Esophagus squamous epithelium (tissue), 5 donors: ENCODE data around the gene GFRA1. TPM values are rescaled to one million over a fixed set of nuclear protein-coding genes. Genes with fewer than 3 reads are reported as not detected.

Experiments used
- DNase-seq: peaks from one replicate; lab custom pipeline; 2025; lab: John Stamatoyannopoulos, UW
- H3K27ac ChIP-seq, 4 donors: fragments of 200-600 bp; sonication (generic); one replicate each; pipeline ENCODE4 v1.5.1; 2016 to 2019; ENCODE audit warnings: mild to moderate bottlenecking in 1 of 4
- H3K27me3 ChIP-seq, 4 donors: fragments of 200-600 bp; sonication (generic); 1 replicate in 3 of 4; 2 replicates in 1 of 4; pipeline versions ENCODE4 v1.5.1 to v1.6.0; 2017 to 2021; ENCODE audit warnings: antibody characterized with exemption in 1 of 4
- H3K36me3 ChIP-seq, 3 donors: fragments of 200-600 bp; sonication (generic); one replicate each; pipeline ENCODE4 v1.5.1; 2016 to 2019
- H3K4me1 ChIP-seq, 3 donors: fragments of 200-600 bp; sonication (generic); one replicate each; pipeline ENCODE4 v1.5.1; 2017 to 2019
- H3K4me3 ChIP-seq, 4 donors: fragments of 200-600 bp; sonication (generic); 1 replicate in 3 of 4; 2 replicates in 1 of 4; pipeline ENCODE4 v1.5.1; 2016 to 2019; ENCODE audit warnings: mild to moderate bottlenecking in 2 of 4, moderate library complexity in 1 of 4
- H3K9me3 ChIP-seq, 3 donors: fragments of 200-600 bp; sonication (generic); one replicate each; pipeline ENCODE4 v1.5.1; 2016 to 2019
- CTCF ChIP-seq, 6 experiments: fragments of 450-650 bp in 4 of 6; fragments of 200-600 bp in 2 of 6; sonication (generic) in 2 of 6; IDR thresholded peaks; one replicate each; pipeline ENCODE4 v1.5.1; 2016 to 2019; ENCODE audit warnings: antibody characterized with exemption in 6 of 6, mild to moderate bottlenecking in 4 of 6, moderate library complexity in 4 of 6
- POLR2A ChIP-seq, 4 donors: fragments of 450-650 bp; IDR thresholded peaks; one replicate each; pipeline ENCODE4 v1.6.1; 2017; ENCODE audit warnings: antibody characterized with exemption in 4 of 4, mild to moderate bottlenecking in 4 of 4, moderate library complexity in 3 of 4
- WGBS, 2 donors: methylation state at CpG; one replicate each; pipeline ENCODE4 v1.1.5; 2018; 5-methylcytosine and 5-hydroxymethylcytosine counted together
- intact Hi-C: fragments of 100-400 bp; cut with DNase I; formaldehyde crosslinking; loops from one replicate; pipeline ENCODE4 v1.15.0; 2022
- total RNA-seq, 4 donors: library from RNA; depleted of rRNA; stranded (reverse); fragments of >200 nt; gene quantifications; one replicate each; pipeline ENCODE4 v1.1.0, GENCODE V29; 2016
- donor health status: DM: yes; HTN: yes; CAD: no.

Gene GFRA1
- total RNA-seq, 4 donors from 2014 or later, result 1.0 to 79.9 (median 4.2) TPM

- WGBS, 2 donors, result 62 to 65% methylated on average over 13 of the region's 13 CpGs
- H3K27me3 ChIP-seq, result no peaks in the 10 kb centered on the region
- intact Hi-C loops, result no loop called here
- H3K36me3 ChIP-seq, result no peaks in the 10 kb centered on the region
- no peak overlapping the region for H3K4me3 ChIP-seq
- no peaks in the 10 kb centered on the region for H3K4me1 ChIP-seq
- H3K9me3 ChIP-seq, result no peaks in the 10 kb centered on the region
- TF ChIP-seq POLR2A (IDR thresholded peaks at IDR 0.05) (no peak), CTCF (IDR thresholded peaks at IDR 0.05) (no peak)
- DNase-seq, result no peak
- peak overlapping the region in 1 of 4 donors; percentile 38 for H3K27ac ChIP-seq
These were observed 32.7 kb downstream of the GFRA1 start for GRCh38 chr10:116240157-116240950.

- Histone ChIP-seq H3K36me3 (no peaks in the 10 kb centered on the region), H3K4me1 (no peaks in the 10 kb centered on the region), H3K4me3 (no peak overlapping the region), H3K9me3 (no peaks in the 10 kb centered on the region), H3K27ac (no peak overlapping the region), H3K27me3 (no peaks in the 10 kb centered on the region)
- WGBS, 2 donors, result 78 to 83% methylated on average over 4 of the region's 4 CpGs
- intact Hi-C loops, result no loop called here
- no peak for DNase-seq
- TF ChIP-seq POLR2A (IDR thresholded peaks at IDR 0.05), result no peak
These were observed 33.8 kb downstream of the GFRA1 start for GRCh38 chr10:116239229-116239628.

- 53 to 55% methylated on average over 11 to 15 of the region's 15 CpGs for WGBS, 2 donors
These were observed 35.0 kb downstream of the GFRA1 start for GRCh38 chr10:116237970-116238369.

GRCh38 chr10:116237260-116237659, 35.7 kb downstream of the GFRA1 start:
- Histone ChIP-seq H3K4me3 (no peak overlapping the region), H3K4me1 (no peaks in the 10 kb centered on the region), H3K9me3 (no peaks in the 10 kb centered on the region), H3K27ac (no peak overlapping the region), H3K36me3 (no peaks in the 10 kb centered on the region), H3K27me3 (no peaks in the 10 kb centered on the region)
- intact Hi-C loops, result no loop called here
- no peak for TF ChIP-seq POLR2A (IDR thresholded peaks at IDR 0.05)
- no peak for TF ChIP-seq CTCF (IDR thresholded peaks at IDR 0.05)
- 18 to 41% methylated on average over 3 of the region's 3 CpGs for WGBS, 2 donors
- DNase-seq, result no peak

More at GRCh38 chr10:116237970-116238369, 35.0 kb downstream of the GFRA1 start:
- TF ChIP-seq CTCF (IDR thresholded peaks at IDR 0.05), result no peak
- Histone ChIP-seq H3K4me1 (no peaks in the 10 kb centered on the region), H3K27me3 (no peaks in the 10 kb centered on the region), H3K27ac (no peak overlapping the region), H3K9me3 (no peaks in the 10 kb centered on the region), H3K4me3 (no peak overlapping the region), H3K36me3 (no peaks in the 10 kb centered on the region)
- intact Hi-C loops, result no loop called here
- no peak for DNase-seq

- H3K4me3 ChIP-seq, result no peak overlapping the region
These were observed 39.8 kb downstream of the GFRA1 start for GRCh38 chr10:116233230-116233629.

More at GRCh38 chr10:116233230-116233629, 39.8 kb downstream of the GFRA1 start:
- no peak for DNase-seq
- TF ChIP-seq POLR2A (IDR thresholded peaks at IDR 0.05), result no peak
- no peak for TF ChIP-seq CTCF (IDR thresholded peaks at IDR 0.05)
- H3K36me3 ChIP-seq, result no peaks in the 10 kb centered on the region
- no peaks in the 10 kb centered on the region for H3K27me3 ChIP-seq
- no peaks in the 10 kb centered on the region for H3K4me1 ChIP-seq
- 75 to 95% methylated on average over 2 of the region's 2 CpGs for WGBS, 2 donors
- no peaks in the 10 kb centered on the region for H3K9me3 ChIP-seq
- no peak overlapping the region for H3K27ac ChIP-seq
- intact Hi-C loops, result no loop called here
